Fibroblast of peridontal ligament (primary cell): Measurements from ENCODE around the gene ARHGAP19.
"Not testable (repeated sequence)": the region's sequence is repeated elsewhere in the genome, so short reads cannot be mapped to it uniquely, and the experiment has no call there.

ENCODE experiments used
- DNase-seq: peaks from one replicate; pipeline ENCODE4 v3.0.0-alpha.2; 2010; ENCODE audit errors: extremely low read depth

ARHGAP19 gene

GRCh38 chr10:97280783-97281182, 11.7 kb downstream of the ARHGAP19 start:
- no peak for DNase-seq

GRCh38 chr10:97279121-97279815, 13.2 kb downstream of the ARHGAP19 start:
- DNase-seq: peak; percentile 25

- peak; percentile 99 for DNase-seq
These were observed 13.9 kb downstream of the ARHGAP19 start for GRCh38 chr10:97278491-97278989.

- no peak for DNase-seq
These were observed 14.9 kb downstream of the ARHGAP19 start for GRCh38 chr10:97277551-97277950.

- no peak for DNase-seq
These were observed 17.6 kb downstream of the ARHGAP19 start for GRCh38 chr10:97274828-97275227.

GRCh38 chr10:97273700-97274099, 18.7 kb downstream of the ARHGAP19 start:
- DNase-seq: no peak

- peak; percentile 12 for DNase-seq
These were observed 21.8 kb downstream of the ARHGAP19 start for GRCh38 chr10:97270523-97271154.

- no peak for DNase-seq
These were observed 24.8 kb downstream of the ARHGAP19 start for GRCh38 chr10:97267671-97268070.

GRCh38 chr10:97265095-97265494, 27.3 kb downstream of the ARHGAP19 start:
- DNase-seq: not testable (repeated sequence)

GRCh38 chr10:97263971-97264370, 28.5 kb downstream of the ARHGAP19 start:
- DNase-seq: no peak

- DNase-seq: no peak
These were observed 30.8 kb downstream of the ARHGAP19 start for GRCh38 chr10:97261656-97262055.

GRCh38 chr10:97261183-97261582, 31.3 kb downstream of the ARHGAP19 start:
- no peak for DNase-seq

- no peak for DNase-seq
These were observed 33.3 kb downstream of the ARHGAP19 start for GRCh38 chr10:97259119-97259518.

- DNase-seq: no peak
These were observed 36.1 kb downstream of the ARHGAP19 start for GRCh38 chr10:97256356-97256755.

- DNase-seq: no peak
These were observed 36.7 kb downstream of the ARHGAP19 start for GRCh38 chr10:97255512-97256293.

- DNase-seq: no peak
These were observed 37.7 kb downstream of the ARHGAP19 start for GRCh38 chr10:97254694-97255093.

GRCh38 chr10:97250952-97251351, 41.5 kb downstream of the ARHGAP19 start:
- no peak for DNase-seq

GRCh38 chr10:97243836-97244235, 48.6 kb downstream of the ARHGAP19 start:
- DNase-seq: no peak

- DNase-seq: no peak
These were observed 53.6 kb downstream of the ARHGAP19 start for GRCh38 chr10:97238855-97239254.

- no peak for DNase-seq
These were observed 57.1 kb downstream of the ARHGAP19 start for GRCh38 chr10:97235353-97235752.

GRCh38 chr10:97234400-97234799, 58.0 kb downstream of the ARHGAP19 start:
- peak; percentile 78 for DNase-seq

GRCh38 chr10:97230146-97230545, 62.3 kb downstream of the ARHGAP19 start:
- DNase-seq: peak; percentile 31
